ENCODE data around the gene ABLIM3.
"Not testable (repeated sequence)": the region's sequence is repeated elsewhere in the genome, so short reads cannot be mapped to it uniquely, and the experiment has no call there.

The ABLIM3 gene

DNA sequence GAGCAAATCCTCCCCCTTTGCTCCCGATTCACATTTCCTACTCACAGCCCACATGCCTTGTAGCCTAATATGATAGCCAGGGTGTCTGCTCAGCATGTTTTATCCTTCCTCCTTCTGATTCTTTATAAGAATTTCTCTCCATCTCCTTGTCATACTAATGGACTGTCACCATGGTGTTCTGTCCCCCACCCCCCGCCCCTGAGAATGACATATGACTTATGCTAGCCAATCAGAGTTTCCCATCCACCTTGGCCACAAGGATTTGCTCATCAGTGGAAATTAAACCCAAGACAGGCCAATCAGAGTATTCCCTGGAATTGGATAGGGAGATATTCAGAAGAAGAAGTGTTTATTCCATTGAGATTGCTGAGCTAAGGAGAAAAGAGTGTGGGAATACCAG lies 16.0 kb downstream of the ABLIM3 start:
- no peak for DNase-seq (ENCODE audit: low read depth)

DNA sequence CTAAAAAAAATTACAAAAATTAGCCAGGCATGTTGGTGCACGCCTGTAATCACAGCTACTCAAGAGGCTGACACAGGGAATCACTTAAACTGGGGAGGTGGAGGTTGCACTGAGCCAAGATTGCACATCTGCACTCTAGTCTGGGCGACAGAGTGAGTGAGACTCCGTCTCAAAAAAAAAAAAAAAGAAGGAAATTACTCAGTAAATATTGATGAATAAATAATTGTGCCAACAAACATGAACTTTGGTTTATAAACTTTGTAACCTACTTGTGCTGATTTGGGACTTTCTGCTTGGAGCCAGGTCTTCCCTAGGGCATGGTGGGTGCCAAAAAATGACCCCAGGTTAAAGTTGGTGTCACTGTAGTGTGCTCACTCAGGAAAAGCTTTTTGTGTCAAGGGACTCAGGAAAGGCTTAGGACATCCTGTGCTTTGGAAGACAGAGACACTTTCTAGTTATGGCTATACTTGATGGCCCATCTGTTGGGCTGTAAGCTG lies 19.0 kb downstream of the ABLIM3 start:
- no peak for DNase-seq (ENCODE audit: low read depth)

DNA sequence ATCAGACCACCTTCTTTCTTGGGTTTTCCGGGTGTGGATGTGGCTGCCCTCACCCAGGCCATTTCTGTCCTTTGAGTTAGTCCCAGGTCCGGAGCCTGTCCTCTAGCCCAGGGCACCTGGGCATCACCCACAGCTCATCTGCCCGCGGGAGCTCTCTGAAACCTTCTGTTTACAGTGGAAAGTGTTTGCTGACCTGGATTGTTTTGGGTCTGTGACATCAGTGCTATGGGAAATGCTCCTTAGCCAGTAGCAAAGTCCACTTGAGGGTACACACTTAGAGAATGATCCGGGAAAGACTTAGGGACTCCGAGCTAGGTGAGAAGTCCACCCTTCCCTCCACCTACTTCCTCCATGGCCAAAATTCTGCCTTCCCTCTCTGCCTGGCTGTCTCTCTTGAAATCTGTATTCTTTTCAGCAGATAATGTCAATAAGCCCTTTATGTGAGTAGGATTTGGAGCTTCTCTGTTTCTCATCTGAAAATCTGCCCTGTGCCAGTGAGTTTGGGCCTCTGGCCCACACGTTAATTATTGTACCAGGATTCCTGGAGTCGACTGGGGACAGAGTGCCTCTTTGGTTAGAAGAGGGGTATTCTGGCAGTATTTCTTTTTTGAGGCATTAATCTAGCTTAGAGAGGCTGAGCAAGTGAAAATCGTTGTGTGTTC lies 19.9 kb downstream of the ABLIM3 start:
- no peak for DNase-seq (ENCODE audit: low read depth)

DNA sequence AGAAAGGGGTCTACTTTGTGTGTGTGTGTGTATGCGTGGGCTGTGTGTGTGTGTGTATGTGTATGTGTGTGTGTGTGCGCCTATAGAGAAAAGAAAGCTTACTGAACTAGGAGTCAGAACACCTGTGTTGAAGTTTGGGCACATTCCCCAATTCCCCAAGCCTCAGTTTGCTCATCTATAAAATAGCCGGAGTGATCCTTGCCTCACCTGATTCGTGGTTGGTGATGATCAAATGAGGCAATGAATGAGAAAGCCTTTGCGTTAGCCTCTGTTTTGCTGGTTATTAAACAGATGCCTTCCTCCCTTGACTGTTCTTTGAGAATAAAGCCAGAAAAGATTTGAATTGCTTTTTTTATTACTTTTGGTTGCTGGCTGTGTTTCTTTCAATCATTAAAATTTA lies 20.6 kb downstream of the ABLIM3 start:
- no peak for DNase-seq (ENCODE audit: low read depth)

DNA sequence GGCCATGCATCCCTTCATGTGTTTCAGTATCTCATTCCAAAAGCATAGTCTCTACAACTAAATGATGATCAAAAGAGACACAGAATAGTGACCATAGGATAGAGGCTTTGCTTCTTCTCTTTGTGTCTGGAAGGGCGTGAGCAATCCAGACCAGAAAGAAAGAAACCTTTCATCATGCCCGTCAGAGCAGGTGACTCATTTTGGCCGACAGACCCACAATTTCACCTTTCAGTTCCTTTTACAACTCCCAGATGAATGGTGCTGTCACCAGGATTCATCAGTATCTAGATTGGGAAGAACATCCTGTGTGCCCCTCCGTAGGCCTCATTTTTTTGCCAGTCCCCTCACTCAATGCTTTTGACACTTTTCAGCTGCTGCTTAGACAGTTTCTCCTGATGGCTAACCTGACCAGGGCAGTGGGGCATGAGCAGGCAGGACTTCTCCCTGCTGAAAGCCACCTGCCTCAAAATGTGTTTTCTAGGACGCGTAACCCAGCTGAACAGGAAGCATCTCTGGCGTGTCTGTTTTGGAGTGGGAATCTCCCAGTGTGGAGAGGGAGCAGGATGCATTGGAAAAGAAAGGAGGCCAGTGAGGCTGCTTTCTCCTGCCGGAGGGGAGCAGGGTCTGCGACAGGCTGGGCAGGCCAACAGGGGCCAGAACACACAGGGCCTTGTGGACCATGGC lies 21.2 kb downstream of the ABLIM3 start:
- no peak for DNase-seq (ENCODE audit: low read depth)

DNA sequence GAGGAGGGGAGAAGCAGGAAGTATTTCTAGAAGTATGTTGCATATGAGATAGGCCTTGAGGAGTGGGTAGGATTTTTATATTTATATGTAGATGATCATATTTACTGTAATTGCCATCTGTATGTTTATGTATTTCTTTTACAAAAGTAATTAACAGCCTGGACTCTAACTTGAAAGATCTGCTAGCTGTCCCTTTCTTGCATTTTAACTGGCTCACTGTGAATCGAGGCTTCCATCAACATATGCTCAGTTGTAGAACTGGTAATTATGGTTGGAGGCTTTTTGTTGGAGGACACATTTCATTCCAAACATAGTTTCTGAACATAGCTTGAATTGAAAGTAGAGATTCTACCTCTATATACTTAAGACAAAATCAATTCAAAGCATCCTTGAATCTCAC lies 23.4 kb downstream of the ABLIM3 start:
- no peak for DNase-seq (ENCODE audit: low read depth)

DNA sequence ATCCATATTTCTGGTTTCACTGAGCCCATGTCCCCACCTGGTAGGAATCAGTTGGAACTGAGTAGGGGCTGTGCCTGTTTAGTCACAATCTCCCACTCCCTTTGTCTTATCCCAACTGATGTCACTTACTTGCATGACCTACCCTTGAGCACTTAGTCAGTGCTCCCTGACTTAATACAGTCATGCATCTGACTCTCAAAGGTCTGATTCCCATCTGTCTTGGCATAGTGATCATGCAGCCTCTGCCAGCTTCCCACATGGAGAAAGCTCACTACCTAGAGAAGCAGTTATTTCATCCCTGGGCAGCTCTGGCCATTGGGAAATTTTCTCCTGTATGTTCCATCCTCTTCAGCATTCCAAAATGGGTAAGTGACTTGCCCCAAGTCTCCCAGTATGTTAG lies 24.8 kb downstream of the ABLIM3 start:
- DNase-seq (ENCODE audit: low read depth) = no peak

DNA sequence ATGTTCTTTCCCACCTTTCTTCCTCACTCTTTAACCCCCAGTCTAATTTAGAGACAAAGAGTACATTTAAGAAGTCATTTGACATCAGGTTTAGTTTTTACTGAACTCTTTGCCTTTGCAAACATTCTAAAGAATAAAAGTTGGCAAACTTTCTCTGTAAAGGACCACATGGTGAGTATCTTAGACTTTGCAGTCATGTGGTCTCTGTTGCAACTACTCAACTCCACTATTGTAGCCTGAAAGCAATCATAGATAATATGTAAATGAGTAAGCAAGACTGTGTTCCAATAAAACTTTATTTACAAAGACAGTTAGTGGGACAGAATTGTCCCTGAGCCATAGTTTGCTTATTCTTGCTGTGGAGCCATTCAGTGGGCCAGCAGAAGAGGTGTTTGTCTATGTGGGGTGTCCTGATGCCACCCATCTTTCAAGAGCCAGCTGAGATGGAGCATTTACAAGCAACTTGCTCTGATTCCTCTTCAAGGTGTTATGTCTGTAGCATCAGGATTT lies 25.4 kb downstream of the ABLIM3 start:
- no peak for DNase-seq (ENCODE audit: low read depth)

DNA sequence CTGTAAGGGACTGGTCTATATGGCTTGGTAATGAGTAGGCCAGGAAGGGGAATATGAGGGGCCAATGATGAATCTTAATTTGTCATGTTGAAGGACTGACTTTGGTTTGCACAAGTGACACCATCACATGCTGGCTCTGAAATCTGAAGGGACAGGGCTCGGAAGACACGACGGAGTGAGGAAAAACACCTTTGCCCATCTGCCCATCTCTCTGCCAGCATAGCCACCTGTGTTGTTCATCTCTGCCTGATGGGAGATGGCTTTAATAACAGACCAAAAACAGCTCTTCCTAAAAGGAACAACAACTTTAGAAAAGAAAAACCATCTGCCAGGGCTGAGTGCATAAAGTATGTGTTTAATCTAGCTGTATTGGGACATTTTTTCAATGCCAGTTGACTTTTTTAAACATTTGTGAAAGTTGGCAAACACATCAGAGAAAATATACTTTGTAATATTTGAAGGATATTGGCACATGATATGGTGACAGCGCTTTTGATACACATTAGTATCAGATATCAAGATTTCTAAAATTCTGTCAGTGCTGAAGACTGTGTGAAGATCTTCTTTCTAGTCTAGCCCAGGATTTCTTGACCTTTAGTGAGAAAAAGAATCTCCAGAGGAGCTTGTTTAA lies 27.1 kb downstream of the ABLIM3 start:
- DNase-seq (ENCODE audit: low read depth) = no peak

DNA sequence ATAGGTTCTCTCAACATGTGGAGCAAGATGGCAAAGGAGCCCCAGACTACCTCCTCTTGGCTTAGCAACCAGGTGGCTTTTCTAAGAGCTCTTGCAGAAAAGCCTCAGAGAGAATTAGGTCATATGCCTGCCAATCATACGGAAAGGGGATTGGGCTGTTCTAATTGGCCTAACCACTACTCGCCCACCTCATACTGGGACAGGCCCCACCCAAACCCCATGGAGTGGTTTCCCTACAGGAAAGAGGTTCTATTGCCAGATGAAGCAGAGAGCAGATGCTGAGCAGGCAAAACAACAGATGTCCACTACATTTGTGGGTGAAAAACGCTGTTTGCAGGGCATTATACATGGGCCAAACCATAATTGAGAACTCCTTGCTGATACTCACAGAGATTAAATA lies 29.0 kb downstream of the ABLIM3 start:
- no peak for DNase-seq (ENCODE audit: low read depth)

DNA sequence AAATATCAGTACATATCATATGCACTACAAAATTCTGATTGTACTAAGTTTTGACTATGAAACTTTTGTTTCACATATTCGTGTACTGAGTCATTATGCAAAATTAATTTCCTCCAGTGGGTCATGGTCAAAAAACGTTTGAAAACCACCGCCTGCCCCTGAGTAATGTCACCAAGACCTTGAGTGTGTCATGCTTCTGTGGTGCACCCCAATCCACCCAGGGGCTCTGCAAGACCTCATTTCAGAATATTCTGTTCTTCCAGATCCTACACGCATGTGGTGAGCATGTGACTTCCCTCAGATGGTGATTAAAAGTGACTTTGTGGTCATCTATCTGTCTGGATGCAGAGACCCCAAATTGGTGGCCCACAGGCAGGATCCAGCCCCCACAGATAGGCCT lies 31.0 kb downstream of the ABLIM3 start:
- DNase-seq (ENCODE audit: low read depth) = peak; percentile 59

DNA sequence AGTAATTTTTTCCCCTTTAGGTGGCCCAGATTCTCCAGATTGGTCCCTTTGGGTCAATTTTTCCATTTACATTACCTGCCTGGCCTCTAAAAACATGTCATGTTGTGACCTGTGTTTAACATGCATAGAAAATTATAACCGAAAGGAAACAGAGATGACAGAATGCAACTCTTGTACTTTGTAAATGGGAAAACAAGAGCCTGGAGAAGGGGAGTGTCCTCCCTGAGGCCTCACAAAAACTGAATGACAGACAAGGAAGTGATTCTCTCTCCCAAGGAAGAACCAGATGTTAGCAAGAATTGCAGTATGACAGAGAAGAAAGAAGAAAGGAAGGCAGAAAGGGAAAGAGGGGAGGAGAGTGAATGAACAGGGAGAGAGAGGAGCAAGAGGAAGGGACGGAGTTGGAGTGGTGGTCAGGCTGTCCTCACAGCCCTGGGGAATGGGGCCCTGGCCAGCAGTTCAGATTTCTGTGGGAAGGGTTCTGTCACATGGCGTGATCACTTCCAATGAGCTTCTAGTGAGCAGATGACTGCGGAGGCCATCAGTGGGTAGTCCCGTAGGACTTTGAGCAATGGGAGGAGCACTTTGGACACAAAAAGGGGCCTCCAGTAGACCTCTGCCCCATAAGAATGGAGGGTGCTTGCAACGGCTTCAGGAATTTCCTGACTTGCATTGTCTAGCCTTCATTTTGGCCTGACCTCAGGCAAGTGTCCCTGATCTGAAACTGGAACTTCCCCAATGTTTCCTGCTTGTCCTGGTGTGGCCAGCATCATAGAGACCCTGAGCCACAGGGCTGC lies 31.6 kb downstream of the ABLIM3 start:
- DNase-seq (ENCODE audit: low read depth) = no peak

DNA sequence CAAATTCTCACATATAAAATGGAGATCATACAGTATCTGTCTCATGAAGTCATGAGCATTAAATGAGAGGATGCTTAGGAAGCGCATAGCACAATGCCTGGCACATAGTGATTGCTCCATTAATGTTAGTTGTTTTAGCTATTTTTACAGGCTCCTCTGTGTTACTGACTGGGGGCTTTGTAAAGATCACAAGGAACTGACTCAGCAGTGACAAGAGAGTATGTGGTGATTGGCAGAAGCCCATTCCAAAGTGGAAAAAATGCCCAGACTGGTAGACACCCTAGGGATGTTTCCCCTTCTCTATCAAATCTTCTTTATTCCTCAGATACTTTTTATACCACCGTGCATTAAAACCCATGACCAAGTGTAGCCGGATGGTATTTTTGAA lies 33.5 kb downstream of the ABLIM3 start:
- DNase-seq (ENCODE audit: low read depth) = no peak

DNA sequence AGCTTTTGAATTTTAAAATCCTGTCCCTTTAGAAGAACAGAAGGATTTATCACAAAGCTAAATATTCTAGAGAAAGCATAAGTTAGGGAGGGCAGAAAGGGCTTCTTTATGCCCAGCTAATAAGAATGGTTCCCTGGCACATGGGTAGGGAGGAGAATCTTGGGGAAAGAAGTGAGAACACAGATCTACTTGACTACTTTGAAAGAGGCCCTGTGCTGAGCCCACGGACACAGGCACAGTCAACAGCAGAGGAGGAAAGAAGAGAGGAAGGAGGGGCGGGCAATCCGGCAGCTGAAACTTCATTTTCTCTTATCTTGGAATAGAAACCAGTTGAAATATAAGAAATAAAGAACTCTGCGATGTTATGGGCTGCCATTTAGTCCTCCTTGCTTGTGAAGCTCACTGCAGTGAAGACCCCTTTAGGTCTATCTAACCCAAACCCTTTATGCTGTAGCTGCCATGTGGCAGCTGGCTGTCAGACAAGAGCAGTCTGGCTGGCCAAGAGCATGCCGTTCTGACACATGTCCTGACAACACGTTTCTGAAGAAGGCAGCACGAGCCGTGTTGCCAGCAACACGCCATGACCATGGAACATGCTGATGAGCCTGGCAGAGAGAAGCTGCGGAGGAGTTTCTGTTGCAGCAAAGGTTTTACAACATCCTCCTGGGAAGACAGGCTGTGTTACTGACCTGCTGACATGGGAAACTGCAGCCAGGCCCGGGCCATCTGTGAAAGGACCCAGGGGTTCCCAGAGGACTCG lies 34.2 kb downstream of the ABLIM3 start:
- no peak for DNase-seq (ENCODE audit: low read depth)

DNA sequence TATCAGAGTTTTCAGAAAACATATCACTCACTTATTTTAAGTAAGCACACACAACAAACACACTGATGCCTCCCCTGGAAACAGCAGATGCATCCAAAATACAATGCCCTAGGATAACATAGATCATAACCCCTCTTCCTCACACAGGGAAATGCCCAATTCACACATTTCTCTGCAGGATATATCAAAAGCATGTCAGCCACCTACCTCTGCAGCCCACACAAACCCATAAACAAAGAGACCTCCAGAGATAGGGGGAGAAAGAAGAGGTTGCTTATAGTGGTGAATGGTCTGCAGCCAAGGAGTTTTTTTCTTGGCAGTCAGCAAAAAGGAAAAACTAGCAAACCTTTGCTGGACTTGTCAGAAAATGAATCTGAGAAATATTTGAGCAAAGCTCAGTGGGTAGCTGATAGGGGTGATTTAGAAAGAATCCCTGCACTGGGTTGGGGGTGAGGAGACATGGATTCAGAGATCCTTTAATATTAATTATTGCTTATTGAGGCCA lies 36.1 kb downstream of the ABLIM3 start:
- DNase-seq (ENCODE audit: low read depth) = no peak

DNA sequence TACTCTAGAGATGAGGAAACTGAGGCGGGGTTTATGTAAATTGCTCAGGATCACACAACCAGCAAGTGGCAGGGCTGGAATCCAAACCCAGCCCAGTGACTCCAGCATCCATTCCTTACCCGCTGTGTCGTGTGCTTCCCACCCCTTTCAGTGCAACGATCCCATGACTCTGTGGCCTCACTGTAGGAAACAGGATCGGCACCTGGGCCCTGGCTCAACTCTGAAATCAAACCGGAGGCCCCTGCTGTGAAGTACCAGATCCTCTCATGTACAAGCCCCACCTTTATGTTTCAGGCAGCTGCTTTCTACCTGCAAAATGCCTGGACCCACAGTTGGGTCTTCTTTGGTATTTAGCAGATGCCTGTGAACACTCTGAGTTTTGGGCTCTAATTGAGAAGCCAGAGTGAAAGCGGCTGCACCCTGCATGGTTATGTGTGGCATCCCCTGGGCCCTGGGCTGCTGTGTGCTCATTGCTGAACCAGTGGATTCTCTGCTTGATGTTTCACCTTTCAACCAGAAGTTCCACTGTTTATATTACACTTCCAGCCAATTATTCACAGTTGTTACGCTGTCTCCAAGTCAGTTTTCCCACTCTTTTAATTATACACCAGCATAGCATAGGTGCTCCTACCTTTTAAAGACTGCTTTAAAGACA lies 36.7 kb downstream of the ABLIM3 start:
- no peak for DNase-seq (ENCODE audit: low read depth)

DNA sequence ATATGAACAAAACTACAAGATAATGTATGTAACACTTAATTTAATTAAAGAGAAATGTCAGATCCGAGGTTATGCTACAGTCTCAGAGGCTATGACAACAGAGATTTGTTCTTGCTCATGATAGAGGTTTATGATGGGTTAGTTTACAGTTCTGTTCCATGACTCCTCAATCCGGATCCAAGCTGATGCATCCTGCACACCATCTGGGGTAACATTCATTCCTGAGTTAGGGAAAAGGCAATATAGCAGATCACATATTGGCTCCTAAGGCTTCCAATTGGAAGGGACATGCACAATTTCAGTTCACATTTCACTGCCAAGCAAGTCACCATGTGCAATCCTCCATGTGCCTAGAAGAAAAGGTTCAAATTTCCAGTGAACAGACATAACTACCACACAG lies 40.4 kb downstream of the ABLIM3 start:
- DNase-seq (ENCODE audit: low read depth) = no peak

DNA sequence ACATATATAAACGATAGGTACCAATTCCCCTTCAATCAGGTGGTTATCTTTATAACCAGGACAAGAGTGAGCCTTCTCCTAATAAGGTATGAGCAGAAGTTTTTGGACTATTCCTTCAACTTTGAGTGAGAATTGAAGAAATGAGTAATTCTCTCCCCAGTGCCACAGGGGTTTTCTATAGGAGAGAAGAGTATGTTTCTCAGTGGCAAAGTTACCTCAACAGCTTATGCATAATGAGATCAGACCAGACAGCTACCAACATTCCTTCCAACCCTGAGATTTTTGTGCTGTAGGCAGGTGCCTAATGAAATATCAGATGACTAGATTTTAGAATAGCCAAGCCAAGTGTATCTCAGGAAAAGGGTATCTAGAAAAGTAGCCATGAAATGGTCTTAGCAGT lies 40.9 kb downstream of the ABLIM3 start:
- DNase-seq (ENCODE audit: low read depth) = no peak

DNA sequence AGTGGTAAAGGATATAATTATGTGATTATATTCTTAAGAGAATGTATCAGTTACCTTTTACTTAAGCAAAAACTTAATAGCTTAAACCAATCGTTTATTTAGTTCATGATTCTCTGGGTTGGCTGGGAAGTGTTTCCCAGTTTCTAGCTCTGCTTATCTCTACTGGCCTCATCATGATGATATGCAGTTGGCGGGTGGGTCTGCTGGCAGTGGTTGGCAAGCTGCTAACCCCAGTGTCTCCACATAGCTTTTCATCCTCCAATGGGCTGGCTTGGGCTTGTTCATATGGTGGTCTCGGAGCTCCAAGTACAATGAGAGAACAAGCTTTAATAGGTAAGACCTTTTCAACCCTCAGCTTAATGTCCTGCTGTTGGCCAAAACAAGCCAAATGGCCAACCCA lies 43.8 kb downstream of the ABLIM3 start:
- DNase-seq (ENCODE audit: low read depth) = no peak

DNA sequence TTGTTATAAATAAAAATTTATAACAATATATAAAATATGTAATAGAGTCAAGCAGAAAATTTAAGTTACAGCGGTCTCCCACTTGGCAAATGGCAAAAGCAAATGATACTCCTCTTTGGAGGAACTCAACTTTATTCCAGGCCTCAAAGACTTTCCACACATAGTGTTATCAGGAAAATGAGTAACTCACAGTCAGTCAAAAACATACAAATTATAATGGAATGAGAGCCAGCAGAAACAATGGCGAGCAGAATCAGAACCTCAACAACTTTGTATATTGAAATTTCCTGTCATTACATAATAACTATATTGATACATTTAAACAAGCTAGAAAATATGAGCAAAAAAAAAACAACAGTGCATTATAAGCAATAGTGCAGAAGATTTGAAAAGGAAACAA lies 45.2 kb downstream of the ABLIM3 start:
- DNase-seq (ENCODE audit: low read depth) = no peak

DNA sequence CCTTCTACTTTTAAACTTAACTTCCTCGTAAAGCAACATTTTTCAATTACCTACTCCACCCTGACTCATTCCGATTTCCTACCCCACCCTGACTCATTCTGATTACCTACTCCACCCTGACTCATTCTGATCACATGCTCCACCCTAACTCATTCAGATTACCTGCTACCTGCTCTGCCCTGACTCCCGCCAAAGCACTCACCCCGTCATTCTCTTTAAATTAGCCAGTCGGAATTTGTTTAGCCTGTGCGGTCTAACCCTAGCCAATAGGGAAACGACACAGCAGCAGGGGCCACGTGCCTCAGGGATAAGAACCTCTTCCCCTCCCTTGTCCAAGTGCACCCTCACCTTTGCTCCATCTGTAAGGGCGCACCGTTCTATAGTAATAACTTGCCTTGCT lies 46.3 kb downstream of the ABLIM3 start:
- DNase-seq (ENCODE audit: low read depth) = not testable (repeated sequence)
